22Rv1 (cell line): ENCODE measurements around the gene WDR72.
"Not testable (repeated sequence)": the region's sequence is repeated elsewhere in the genome, so short reads cannot be mapped to it uniquely, and the experiment has no call there.

Experiments used
- ZFX ChIP-seq: fragments of 450-650 bp; IDR thresholded peaks from 2 replicates; pipeline ENCODE4 v1.6.1; 2017; ENCODE audit warnings: antibody characterized with exemption, borderline replicate concordance
- TF ChIP-seq, protein P1 (sequence below): fragments of 450-650 bp; IDR thresholded peaks from 2 replicates; pipeline ENCODE4 v1.5.1; 2017; ENCODE audit warnings: mild to moderate bottlenecking

- TF ChIP-seq, protein P1, sequence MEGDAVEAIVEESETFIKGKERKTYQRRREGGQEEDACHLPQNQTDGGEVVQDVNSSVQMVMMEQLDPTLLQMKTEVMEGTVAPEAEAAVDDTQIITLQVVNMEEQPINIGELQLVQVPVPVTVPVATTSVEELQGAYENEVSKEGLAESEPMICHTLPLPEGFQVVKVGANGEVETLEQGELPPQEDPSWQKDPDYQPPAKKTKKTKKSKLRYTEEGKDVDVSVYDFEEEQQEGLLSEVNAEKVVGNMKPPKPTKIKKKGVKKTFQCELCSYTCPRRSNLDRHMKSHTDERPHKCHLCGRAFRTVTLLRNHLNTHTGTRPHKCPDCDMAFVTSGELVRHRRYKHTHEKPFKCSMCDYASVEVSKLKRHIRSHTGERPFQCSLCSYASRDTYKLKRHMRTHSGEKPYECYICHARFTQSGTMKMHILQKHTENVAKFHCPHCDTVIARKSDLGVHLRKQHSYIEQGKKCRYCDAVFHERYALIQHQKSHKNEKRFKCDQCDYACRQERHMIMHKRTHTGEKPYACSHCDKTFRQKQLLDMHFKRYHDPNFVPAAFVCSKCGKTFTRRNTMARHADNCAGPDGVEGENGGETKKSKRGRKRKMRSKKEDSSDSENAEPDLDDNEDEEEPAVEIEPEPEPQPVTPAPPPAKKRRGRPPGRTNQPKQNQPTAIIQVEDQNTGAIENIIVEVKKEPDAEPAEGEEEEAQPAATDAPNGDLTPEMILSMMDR: not testable (repeated sequence)
- not testable (repeated sequence) for TF ChIP-seq ZFX
Observed at GRCh38 chr15:53785241-53785640, 25.8 kb upstream of the WDR72 start.
